Activated CD4-positive, alpha-beta T cell treated with anti-CD3 and anti-CD28 coated beads for 36 hours (primary cell): Measurements from ENCODE around the gene TPRG1. TPM values are rescaled to one million over a fixed set of nuclear protein-coding genes. Genes with fewer than 3 reads are reported as not detected.

Source experiments
- ATAC-seq: fragments of 200-7000 bp; cut with Tn5 transposase; one replicate; pipeline ENCODE4 v1.10.0; 2021; ENCODE audit warnings: mild to moderate bottlenecking, moderate library complexity
- CTCF ChIA-PET: fragments of 350-600 bp; sonication (Branson Sonifier 250); formaldehyde crosslinking; loops from one replicate; lab custom pipeline; 2021; ENCODE audit warnings: antibody characterized with exemption; lab: Charles Lee
- POLR2A ChIA-PET: fragments of 350-600 bp; sonication (Branson Sonifier 250); formaldehyde crosslinking; loops from one replicate; lab custom pipeline; 2021; ENCODE audit warnings: antibody characterized with exemption, inconsistent platforms; lab: Charles Lee
- DNase-seq: peaks from one replicate; pipeline ENCODE4 v3.0.0-alpha.2; 2020
- H3K27ac Mint-ChIP-seq: one replicate; pipeline ENCODE4 v1.8.0; 2021; ENCODE audit warnings: mixed read lengths
- H3K27me3 Mint-ChIP-seq: one replicate; pipeline ENCODE4 v1.8.0; 2021; ENCODE audit warnings: mixed read lengths
- H3K36me3 Mint-ChIP-seq: one replicate; pipeline ENCODE4 v1.8.0; 2021; ENCODE audit warnings: low read depth, mixed read lengths
- H3K4me1 Mint-ChIP-seq: one replicate; pipeline ENCODE4 v1.8.0; 2021; ENCODE audit warnings: mixed read lengths
- H3K4me3 Mint-ChIP-seq: one replicate; pipeline ENCODE4 v1.8.0; 2021; ENCODE audit warnings: mild to moderate bottlenecking, moderate library complexity, mixed read lengths
- H3K9me3 Mint-ChIP-seq: one replicate; pipeline ENCODE4 v1.8.0; 2021; ENCODE audit warnings: low read depth, mixed read lengths
- intact Hi-C, 2 experiments: fragments of 100-400 bp; cut with DNase I in 1 of 2; cut with micrococcal nuclease in 1 of 2; formaldehyde crosslinking; loops; one replicate each; pipeline versions ENCODE4 v1.14.2 to v1.15.1; 2022 to 2024; cut with DNase I, micrococcal nuclease
- total RNA-seq, 2 experiments: library from RNA; stranded (reverse); gene quantifications; one replicate each; pipeline ENCODE4 v1.2.3, GENCODE V29; 2021

Gene TPRG1
- total RNA-seq, 2 experiments from 2014 or later: 11.6 to 11.9 TPM

- ChIA-PET POLR2A (no interaction called here), CTCF (interaction anchor here (0.9 kb wide), 1 partner anchor 80 kb away, joined by 4 read pairs; no protein-coding TSS in a partner anchor)
- H3K27ac Mint-ChIP-seq: no peak overlapping the region
- intact Hi-C loops: no loop called here
- H3K36me3 Mint-ChIP-seq: no peaks in the 10 kb centered on the region
- H3K27me3 Mint-ChIP-seq: no peaks in the 10 kb centered on the region
- H3K9me3 Mint-ChIP-seq: no peaks in the 10 kb centered on the region
- peaks cover 8% of the 10 kb centered on the region for H3K4me1 Mint-ChIP-seq
- no peak for ATAC-seq
- DNase-seq: no peak
- H3K4me3 Mint-ChIP-seq: no peak overlapping the region
Observed at GRCh38 chr3:189229196-189229828, 57.5 kb downstream of the TPRG1 start.

GRCh38 chr3:189232790-189233189 lies 61.0 kb downstream of the TPRG1 start:
- CTCF ChIA-PET: interaction anchor here (0.6 to 1.6 kb wide), 3 partner anchors 14 to 1299 kb away, joined by 3 to 4 read pairs (median 3); no protein-coding TSS in a partner anchor
- Mint-ChIP-seq H3K36me3 (no peaks in the 10 kb centered on the region), H3K4me1 (peaks cover 27% of the 10 kb centered on the region), H3K4me3 (no peak overlapping the region), H3K27me3 (peaks cover 2% of the 10 kb centered on the region), H3K9me3 (no peaks in the 10 kb centered on the region), H3K27ac (no peak overlapping the region)
- ATAC-seq (no peak), DNase-seq (no peak)
- intact Hi-C loops: loop anchor here in 1 of 2 experiments (5.0 kb wide), 1 partner anchor 190 kb away; no protein-coding TSS in a partner anchor
- POLR2A ChIA-PET: no interaction called here

GRCh38 chr3:189233225-189233858 lies 61.6 kb downstream of the TPRG1 start:
- intact Hi-C loops: loop anchor here in 1 of 2 experiments (5.0 kb wide), 1 partner anchor 191 kb away; no protein-coding TSS in a partner anchor
- Mint-ChIP-seq H3K27me3 (peaks cover 2% of the 10 kb centered on the region), H3K9me3 (no peaks in the 10 kb centered on the region), H3K4me1 (peaks cover 27% of the 10 kb centered on the region), H3K36me3 (no peaks in the 10 kb centered on the region), H3K27ac (no peak overlapping the region), H3K4me3 (no peak overlapping the region)
- DNase-seq: peak; percentile 54
- ChIA-PET POLR2A (interaction anchor here (0.6 kb wide), 1 partner anchor 865 kb away, joined by 3 read pairs; no protein-coding TSS in a partner anchor), CTCF (interaction anchor here (0.6 to 1.0 kb wide), 3 partner anchors 457 to 1493 kb away, joined by 3 to 4 read pairs (median 4); no protein-coding TSS in a partner anchor)
- ATAC-seq: peak; percentile 40

- POLR2A ChIA-PET: no interaction called here
- CTCF ChIA-PET: interaction anchor here (0.6 to 1.4 kb wide), 3 partner anchors 38 to 921 kb away, joined by 3 read pairs; no protein-coding TSS in a partner anchor
- DNase-seq (no peak), ATAC-seq (no peak)
- no peak overlapping the region for H3K4me3 Mint-ChIP-seq
- intact Hi-C loops: no loop called here
- H3K27ac Mint-ChIP-seq: peak overlapping the region; percentile 27
- peaks cover 25% of the 10 kb centered on the region for H3K4me1 Mint-ChIP-seq
- peaks cover 2% of the 10 kb centered on the region for H3K27me3 Mint-ChIP-seq
- no peaks in the 10 kb centered on the region for H3K9me3 Mint-ChIP-seq
- no peaks in the 10 kb centered on the region for H3K36me3 Mint-ChIP-seq
Observed at GRCh38 chr3:189235214-189235613, 63.4 kb downstream of the TPRG1 start.

GRCh38 chr3:189236352-189236751 lies 64.6 kb downstream of the TPRG1 start:
- Mint-ChIP-seq H3K4me3 (no peak overlapping the region), H3K9me3 (no peaks in the 10 kb centered on the region), H3K27me3 (peaks cover 2% of the 10 kb centered on the region), H3K36me3 (no peaks in the 10 kb centered on the region), H3K4me1 (peaks cover 25% of the 10 kb centered on the region), H3K27ac (no peak overlapping the region)
- POLR2A ChIA-PET: no interaction called here
- intact Hi-C loops: loop anchor here in 1 of 2 experiments (2.0 kb wide), 1 partner anchor 1496 kb away; no protein-coding TSS in a partner anchor
- ATAC-seq (peak; percentile 85), DNase-seq (no peak)
- CTCF ChIA-PET: interaction anchor here (1.4 kb wide), 1 partner anchor 37 kb away, joined by 3 read pairs; no protein-coding TSS in a partner anchor

- ATAC-seq (no peak), DNase-seq (no peak)
- POLR2A ChIA-PET: no interaction called here
- intact Hi-C loops: loop anchor here in 1 of 2 experiments (2.0 kb wide), 1 partner anchor 1497 kb away; no protein-coding TSS in a partner anchor
- Mint-ChIP-seq H3K9me3 (peaks cover 3% of the 10 kb centered on the region), H3K36me3 (no peaks in the 10 kb centered on the region), H3K4me1 (peaks cover 25% of the 10 kb centered on the region), H3K4me3 (no peak overlapping the region), H3K27me3 (peaks cover 2% of the 10 kb centered on the region), H3K27ac (no peak overlapping the region)
- CTCF ChIA-PET: no interaction called here
Observed at GRCh38 chr3:189237526-189237925, 65.8 kb downstream of the TPRG1 start.

- POLR2A ChIA-PET: no interaction called here
Observed at GRCh38 chr3:189238071-189238470, 66.3 kb downstream of the TPRG1 start.

GRCh38 chr3:189239616-189240015 lies 67.8 kb downstream of the TPRG1 start:
- CTCF ChIA-PET: interaction anchor here (1.2 kb wide), 1 partner anchor 72 kb away, joined by 3 read pairs; no protein-coding TSS in a partner anchor

More at GRCh38 chr3:189238071-189238470, 66.3 kb downstream of the TPRG1 start:
- CTCF ChIA-PET: interaction anchor here (0.6 kb wide), 1 partner anchor 35 kb away, joined by 3 read pairs; no protein-coding TSS in a partner anchor
- no peaks in the 10 kb centered on the region for H3K36me3 Mint-ChIP-seq
- peaks cover 4% of the 10 kb centered on the region for H3K9me3 Mint-ChIP-seq
- DNase-seq (no peak), ATAC-seq (no peak)
- peaks cover 2% of the 10 kb centered on the region for H3K27me3 Mint-ChIP-seq
- H3K4me1 Mint-ChIP-seq: peaks cover 25% of the 10 kb centered on the region
- H3K4me3 Mint-ChIP-seq: no peak overlapping the region
- intact Hi-C loops: no loop called here
- H3K27ac Mint-ChIP-seq: no peak overlapping the region

GRCh38 chr3:189249987-189250386 lies 78.2 kb downstream of the TPRG1 start:
- H3K9me3 Mint-ChIP-seq: peaks cover 5% of the 10 kb centered on the region
- no peaks in the 10 kb centered on the region for H3K27me3 Mint-ChIP-seq
- CTCF ChIA-PET: interaction anchor here (0.6 kb wide), 1 partner anchor 314 kb away, joined by 3 read pairs; no protein-coding TSS in a partner anchor

More at GRCh38 chr3:189239616-189240015, 67.8 kb downstream of the TPRG1 start:
- H3K9me3 Mint-ChIP-seq: peaks cover 11% of the 10 kb centered on the region
- POLR2A ChIA-PET: no interaction called here
- H3K27me3 Mint-ChIP-seq: peaks cover 2% of the 10 kb centered on the region
- intact Hi-C loops: no loop called here
- no peak overlapping the region for H3K27ac Mint-ChIP-seq
- H3K4me1 Mint-ChIP-seq: peaks cover 20% of the 10 kb centered on the region
- no peaks in the 10 kb centered on the region for H3K36me3 Mint-ChIP-seq
- ATAC-seq (no peak), DNase-seq (no peak)
- H3K4me3 Mint-ChIP-seq: no peak overlapping the region

GRCh38 chr3:189258261-189258660 lies 86.5 kb downstream of the TPRG1 start:
- no peak for ATAC-seq
- no peak overlapping the region for H3K4me3 Mint-ChIP-seq
- peaks cover 4% of the 10 kb centered on the region for H3K9me3 Mint-ChIP-seq
- CTCF ChIA-PET: interaction anchor here (1.2 kb wide), 1 partner anchor 302 kb away, joined by 3 read pairs; no protein-coding TSS in a partner anchor
- intact Hi-C loops: no loop called here
- H3K4me1 Mint-ChIP-seq: no peaks in the 10 kb centered on the region
- POLR2A ChIA-PET: no interaction called here
- no peak overlapping the region for H3K27ac Mint-ChIP-seq
- no peak for DNase-seq
- peaks cover 6% of the 10 kb centered on the region for H3K27me3 Mint-ChIP-seq
- H3K36me3 Mint-ChIP-seq: no peaks in the 10 kb centered on the region

More at GRCh38 chr3:189249987-189250386, 78.2 kb downstream of the TPRG1 start:
- DNase-seq: no peak
- Mint-ChIP-seq H3K4me1 (no peaks in the 10 kb centered on the region), H3K36me3 (no peaks in the 10 kb centered on the region), H3K27ac (no peak overlapping the region), H3K4me3 (no peak overlapping the region)
- intact Hi-C loops: no loop called here
- POLR2A ChIA-PET: no interaction called here
- no peak for ATAC-seq
